Right ventricle myocardium superior (tissue), 1 donor: ENCODE results near the gene GNB2. TPM values are rescaled to one million over a fixed set of nuclear protein-coding genes. Genes with fewer than 3 reads are reported as not detected.
"Not testable (repeated sequence)": the region's sequence is repeated elsewhere in the genome, so short reads cannot be mapped to it uniquely, and the experiment has no call there.

ENCODE experiments used
- ATAC-seq: fragments of 200-7000 bp; cut with Tn5 transposase; one replicate; pipeline ENCODE4 v1.9.1; 2020; ENCODE audit warnings: mild to moderate bottlenecking; ENCODE audit not compliant: poor library complexity
- DNase-seq: peaks from one replicate; pipeline ENCODE4 v3.0.0-alpha.2; 2020
- intact Hi-C: fragments of 100-400 bp; cut with DNase I; formaldehyde crosslinking; loops from one replicate; pipeline ENCODE4 v1.11.2; 2022
- total RNA-seq: library from RNA; stranded (reverse); fragmentation: NEBNext Ultra II Directional; extraction: Animal tissue kit (Norgen Biotek cat#: 25700); gene quantifications from one replicate; pipeline ENCODE4 v1.2.1, GENCODE V29; 2021
- donor health status: DM: no; HTN: yes; CAD: no; lungs with severe emphysema.

GNB2 gene
- total RNA-seq, 1 donor from 2014 or later, result 101 TPM

- ATAC-seq (no peak), DNase-seq (no peak)
- intact Hi-C loops, result no loop called here
These were observed 37.8 kb downstream of the GNB2 start for GRCh38 chr7:100711369-100711768.

- no peak for DNase-seq
- intact Hi-C loops, result no loop called here
- ATAC-seq, result no peak
These were observed 41.2 kb downstream of the GNB2 start for GRCh38 chr7:100714725-100715124.

GRCh38 chr7:100717073-100717472 lies 43.5 kb downstream of the GNB2 start:
- ATAC-seq, DNase-seq, intact Hi-C loops: not testable (repeated sequence)

GRCh38 chr7:100719523-100720278 lies 46.2 kb downstream of the GNB2 start:
- no peak for DNase-seq
- intact Hi-C loops, result loop anchor here (10.0 kb wide), 2 partner anchors 155 to 255 kb away; partner anchors contain the start of gene SPACDR
- no peak for ATAC-seq

GRCh38 chr7:100720279-100720670 lies 46.7 kb downstream of the GNB2 start, which contains the start of gene EPO:
Gene EPO, plus strand, starts transcription at chr7:100720468. Its CDS starts 513 bp downstream, at chr7:100720981.
- intact Hi-C loops, result loop anchor here (10.0 kb wide), 2 partner anchors 155 to 255 kb away; partner anchors contain the start of gene SPACDR
- DNase-seq (no peak), ATAC-seq (no peak)

GRCh38 chr7:100720671-100721504 lies 47.3 kb downstream of the GNB2 start:
- ATAC-seq (no peak), DNase-seq (no peak)
- intact Hi-C loops, result loop anchor here (10.0 kb wide), 2 partner anchors 156 to 256 kb away; partner anchors contain the start of gene SPACDR

- DNase-seq, result no peak
- ATAC-seq, result no peak
- intact Hi-C loops, result loop anchor here (10.0 kb wide), 2 partner anchors 157 to 257 kb away; partner anchors contain the start of gene SPACDR
These were observed 47.9 kb downstream of the GNB2 start for GRCh38 chr7:100721505-100721812.

- ATAC-seq (no peak), DNase-seq (no peak)
- intact Hi-C loops, result loop anchor here (10.0 kb wide), 2 partner anchors 158 to 258 kb away; partner anchors contain the start of gene SPACDR
These were observed 49.1 kb downstream of the GNB2 start for GRCh38 chr7:100722480-100723212.

- DNase-seq (no peak), ATAC-seq (no peak)
- intact Hi-C loops, result loop anchor here (10.0 kb wide), 2 partner anchors 159 to 259 kb away; partner anchors contain the start of gene SPACDR
These were observed 50.3 kb downstream of the GNB2 start for GRCh38 chr7:100723732-100724275.

GRCh38 chr7:100724364-100724763 lies 50.8 kb downstream of the GNB2 start:
- DNase-seq, ATAC-seq: not testable (repeated sequence)
- intact Hi-C loops, result loop anchor here (10.0 kb wide), 2 partner anchors 160 to 260 kb away; partner anchors contain the start of gene SPACDR

- intact Hi-C loops, result loop anchor here (10.0 kb wide), 2 partner anchors 162 to 262 kb away; partner anchors contain the start of gene SPACDR
- no peak for ATAC-seq
- no peak for DNase-seq
These were observed 53.6 kb downstream of the GNB2 start for GRCh38 chr7:100726996-100727761.

- ATAC-seq (no peak), DNase-seq (no peak)
- intact Hi-C loops, result loop anchor here (10.0 kb wide), 2 partner anchors 163 to 263 kb away; partner anchors contain the start of gene SPACDR
These were observed 54.7 kb downstream of the GNB2 start for GRCh38 chr7:100728196-100728595.

Other genes with a start within 250 kb of the GNB2 start
- gene ZCWPW1, start 245.0 kb upstream of the GNB2 start, total RNA-seq, result 5.4 TPM
- 22.2 TPM for gene MEPCE, start 243.9 kb upstream of the GNB2 start, total RNA-seq
- 10.9 TPM for gene PPP1R35, start 237.2 kb upstream of the GNB2 start, total RNA-seq
- gene SPACDR, start 209.5 kb upstream of the GNB2 start, total RNA-seq, result 0.81 TPM
- gene TSC22D4, start 194.5 kb upstream of the GNB2 start, total RNA-seq, result 47.4 TPM
- gene NYAP1, start 189.8 kb upstream of the GNB2 start, total RNA-seq, result 0.16 TPM
- gene AGFG2, start 134.5 kb upstream of the GNB2 start, total RNA-seq, result 19.8 TPM
- 0.54 TPM for gene SAP25, start 99.8 kb upstream of the GNB2 start, total RNA-seq
- 22.8 TPM for gene LRCH4, start 87.6 kb upstream of the GNB2 start, total RNA-seq
- gene FBXO24, start 87.4 kb upstream of the GNB2 start, total RNA-seq, result 0.35 TPM
- gene PCOLCE, start 71.4 kb upstream of the GNB2 start, total RNA-seq, result 42.2 TPM
- 9.3 TPM for gene MOSPD3, start 61.2 kb upstream of the GNB2 start, total RNA-seq
- 0.13 TPM for gene TFR2, start 32.2 kb upstream of the GNB2 start, total RNA-seq
- not detected for gene ACTL6B, start 17.3 kb upstream of the GNB2 start, total RNA-seq
- 23.5 TPM for gene GIGYF1, start 20.5 kb downstream of the GNB2 start, total RNA-seq
- gene POP7, start 32.4 kb downstream of the GNB2 start, total RNA-seq, result 27.1 TPM
- not detected for gene EPO, start 46.7 kb downstream of the GNB2 start, total RNA-seq
- gene ZAN, start 59.9 kb downstream of the GNB2 start, total RNA-seq, result not detected
- gene EPHB4, start 153.8 kb downstream of the GNB2 start, total RNA-seq, result 22.1 TPM
- gene SLC12A9, start 179.0 kb downstream of the GNB2 start, total RNA-seq, result 10.2 TPM
- 12.6 TPM for gene TRIP6, start 193.6 kb downstream of the GNB2 start, total RNA-seq
- 61.1 TPM for gene SRRT, start 201.4 kb downstream of the GNB2 start, total RNA-seq
- 2.2 TPM for gene UFSP1, start 216.0 kb downstream of the GNB2 start, total RNA-seq
- 0.65 TPM for gene ACHE, start 222.1 kb downstream of the GNB2 start, total RNA-seq